Measurements from ENCODE around the gene TLE3.

The TLE3 gene

DNA sequence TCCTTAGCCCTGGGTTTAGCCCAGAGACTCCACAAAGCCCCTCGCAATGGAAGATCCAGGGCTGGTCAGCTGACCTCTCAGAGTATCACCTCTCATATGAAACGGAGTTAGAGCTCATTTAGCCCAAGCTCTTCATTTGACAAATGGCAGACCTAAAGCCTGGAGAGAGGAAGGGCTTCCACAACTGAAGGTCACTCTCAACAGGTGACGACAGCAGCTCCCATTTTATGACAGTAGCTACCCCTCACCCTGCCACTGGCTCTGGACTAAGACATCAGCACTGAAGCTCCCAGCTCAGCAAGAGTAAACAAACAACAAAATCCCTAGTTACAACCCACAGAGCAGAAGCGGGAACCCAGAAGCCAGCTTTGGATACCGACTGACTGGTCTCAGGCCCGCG is 33.7 kb downstream of the TLE3 start:
- TF ChIP-seq POLR2A (IDR thresholded peaks at IDR 0.05; ENCODE audit: low read depth, low read length) = no peak
- DNase-seq (ENCODE audit: insufficient read length, low spot score) (no peak), FAIRE-seq (no peak)

GRCh38 chr15:70063261-70063925 is 34.3 kb downstream of the TLE3 start:
- FAIRE-seq = no peak
- no peak for TF ChIP-seq POLR2A (IDR thresholded peaks at IDR 0.05; ENCODE audit: low read depth, low read length)
- no peak for DNase-seq (ENCODE audit: insufficient read length, low spot score)

GRCh38 chr15:70062321-70062956 is 35.3 kb downstream of the TLE3 start:
- no peak for FAIRE-seq
- TF ChIP-seq POLR2A (IDR thresholded peaks at IDR 0.05; ENCODE audit: low read depth, low read length) = no peak
- DNase-seq (ENCODE audit: insufficient read length, low spot score) = no peak

DNA sequence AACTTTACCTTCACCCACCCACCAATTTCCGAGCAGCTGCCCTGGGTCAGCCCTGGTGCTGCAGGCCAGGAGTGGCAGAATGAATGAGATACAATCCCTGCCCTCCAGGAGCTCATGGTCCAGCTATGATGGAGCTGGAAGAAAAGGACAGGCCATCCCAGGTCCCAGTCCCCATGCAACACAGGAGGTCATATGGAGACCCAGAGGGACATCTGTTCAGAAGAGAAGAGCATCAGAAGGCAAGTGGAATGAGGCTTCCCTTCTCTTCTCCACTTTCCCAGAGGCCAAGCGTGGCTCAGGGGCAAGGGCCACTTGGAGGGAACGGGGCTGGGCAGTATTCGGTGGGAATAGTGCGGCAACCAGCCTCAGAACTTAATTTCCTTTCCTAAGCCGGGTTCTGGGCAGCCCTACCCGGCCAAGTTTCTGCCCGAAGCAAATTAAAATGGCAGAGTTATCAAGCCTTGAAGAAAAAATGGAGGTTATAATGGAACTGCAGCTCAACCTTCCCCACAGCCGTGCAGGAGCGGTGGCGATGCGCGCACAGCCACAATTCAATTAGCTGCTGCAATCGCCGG is 35.9 kb downstream of the TLE3 start:
- DNase-seq (ENCODE audit: insufficient read length, low spot score) (no peak), FAIRE-seq (no peak)
- no peak for TF ChIP-seq POLR2A (IDR thresholded peaks at IDR 0.05; ENCODE audit: low read depth, low read length)

GRCh38 chr15:70060993-70061305 is 36.8 kb downstream of the TLE3 start:
- DNase-seq (ENCODE audit: insufficient read length, low spot score) (no peak), FAIRE-seq (no peak)
- no peak for TF ChIP-seq POLR2A (IDR thresholded peaks at IDR 0.05; ENCODE audit: low read depth, low read length)

- FAIRE-seq (no peak), DNase-seq (ENCODE audit: insufficient read length, low spot score) (no peak)
- no peak for TF ChIP-seq POLR2A (IDR thresholded peaks at IDR 0.05; ENCODE audit: low read depth, low read length)
These were observed 37.3 kb downstream of the TLE3 start for GRCh38 chr15:70060214-70060992.

GRCh38 chr15:70059476-70060213 is 38.1 kb downstream of the TLE3 start:
- FAIRE-seq = no peak
- no peak for TF ChIP-seq POLR2A (IDR thresholded peaks at IDR 0.05; ENCODE audit: low read depth, low read length)

GRCh38 chr15:70058642-70059360 is 38.9 kb downstream of the TLE3 start:
- DNase-seq (ENCODE audit: insufficient read length, low spot score) (no peak), FAIRE-seq (no peak)
- TF ChIP-seq POLR2A (IDR thresholded peaks at IDR 0.05; ENCODE audit: low read depth, low read length) = no peak

More at GRCh38 chr15:70059476-70060213, 38.1 kb downstream of the TLE3 start:
- no peak for DNase-seq (ENCODE audit: insufficient read length, low spot score)

DNA sequence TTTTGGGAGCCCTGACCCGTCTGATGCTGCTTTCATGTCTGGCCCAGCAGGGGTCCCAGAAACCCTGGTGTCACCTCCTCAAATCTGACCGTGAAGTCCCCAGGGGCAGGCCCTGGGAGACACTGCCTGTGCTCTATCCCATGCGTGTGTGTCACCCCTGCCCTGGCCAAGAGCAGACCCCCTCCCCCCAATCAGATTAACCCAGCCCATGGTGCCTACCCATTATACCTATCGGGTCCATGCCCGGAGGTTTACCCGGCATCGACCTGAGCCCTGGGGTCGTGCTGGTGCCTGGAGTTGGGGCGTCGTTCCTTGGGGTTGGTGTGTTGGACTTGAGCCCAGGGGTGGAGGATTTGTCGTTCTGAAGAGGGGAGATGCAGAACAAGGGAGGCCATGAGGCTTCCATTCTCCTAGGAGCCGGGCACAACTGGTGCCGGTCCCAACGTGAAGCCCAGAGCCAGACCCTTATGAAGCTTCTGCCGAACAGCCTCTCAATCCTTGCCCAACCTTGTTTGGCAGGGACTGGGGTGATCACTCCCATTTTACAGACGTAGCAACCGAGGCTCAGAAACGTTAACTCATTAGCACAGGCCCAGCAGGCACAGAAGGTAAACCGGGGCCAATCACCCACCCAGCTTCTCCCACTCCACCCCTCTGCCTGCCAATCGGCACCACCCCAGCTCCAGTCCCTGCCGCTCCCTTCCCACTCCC is 39.6 kb downstream of the TLE3 start:
- no peak for FAIRE-seq
- DNase-seq (ENCODE audit: insufficient read length, low spot score) = no peak
- TF ChIP-seq POLR2A (IDR thresholded peaks at IDR 0.05; ENCODE audit: low read depth, low read length) = no peak

- DNase-seq (ENCODE audit: insufficient read length, low spot score) (no peak), FAIRE-seq (no peak)
- no peak for TF ChIP-seq POLR2A (IDR thresholded peaks at IDR 0.05; ENCODE audit: low read depth, low read length)
These were observed 41.5 kb downstream of the TLE3 start for GRCh38 chr15:70056091-70056680.

- DNase-seq (ENCODE audit: insufficient read length, low spot score) = no peak
- TF ChIP-seq POLR2A (IDR thresholded peaks at IDR 0.05; ENCODE audit: low read depth, low read length) = no peak
- FAIRE-seq = no peak
These were observed 42.1 kb downstream of the TLE3 start for GRCh38 chr15:70055601-70056051.

GRCh38 chr15:70054884-70055387 is 42.8 kb downstream of the TLE3 start:
- FAIRE-seq = no peak
- no peak for DNase-seq (ENCODE audit: insufficient read length, low spot score)
- no peak for TF ChIP-seq POLR2A (IDR thresholded peaks at IDR 0.05; ENCODE audit: low read depth, low read length)

All from H54 (cell line).